SKM-1 treated with dmso at 0.1 percent for 144 hours (cell line): ENCODE measurements around the gene KEAP1.

Source experiments
- DNase-seq: peaks from one replicate; lab custom pipeline; 2025; ENCODE audit not compliant: unreplicated experiment; lab: John Stamatoyannopoulos, UW

KEAP1 gene

GRCh38 chr19:10450853-10451609, 52.1 kb downstream of the KEAP1 start:
- DNase-seq: no peak

DNA sequence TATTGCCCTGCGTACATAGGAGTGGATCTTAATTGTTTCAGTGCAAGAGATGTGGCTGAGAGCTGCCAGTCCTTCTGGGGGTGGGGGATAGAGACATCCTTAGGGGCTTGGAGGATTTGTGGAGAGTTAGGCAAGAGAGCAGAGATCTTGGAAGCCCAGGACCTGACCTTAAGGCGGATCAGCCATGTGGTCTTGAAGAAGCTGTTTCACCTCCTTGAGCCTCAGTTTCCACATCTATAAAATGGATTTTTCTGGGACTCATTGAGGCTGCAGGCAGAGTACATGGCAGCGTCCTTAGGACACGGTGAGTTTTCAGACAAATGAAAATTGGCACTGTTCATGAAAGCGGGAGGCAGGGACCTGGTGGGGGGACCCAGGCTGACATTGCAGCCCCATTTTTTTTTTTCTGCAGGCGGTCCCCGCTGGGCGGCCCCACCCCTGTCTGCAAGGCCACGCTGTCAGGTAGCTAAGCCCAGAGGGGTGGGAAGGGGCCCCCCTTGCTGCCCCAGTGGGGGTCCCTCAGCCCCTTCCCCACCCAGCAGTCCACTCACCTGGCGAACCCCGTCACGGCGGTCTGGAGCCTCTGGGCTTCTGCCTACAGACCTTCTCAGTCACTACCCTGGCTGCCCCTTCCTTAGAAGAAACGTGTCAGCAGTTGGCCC, 52.8 kb downstream of the KEAP1 start:
- no peak for DNase-seq

GRCh38 chr19:10449037-10449436, 54.1 kb downstream of the KEAP1 start:
- DNase-seq: no peak

GRCh38 chr19:10442698-10443097, 60.5 kb downstream of the KEAP1 start:
- DNase-seq: no peak

DNA sequence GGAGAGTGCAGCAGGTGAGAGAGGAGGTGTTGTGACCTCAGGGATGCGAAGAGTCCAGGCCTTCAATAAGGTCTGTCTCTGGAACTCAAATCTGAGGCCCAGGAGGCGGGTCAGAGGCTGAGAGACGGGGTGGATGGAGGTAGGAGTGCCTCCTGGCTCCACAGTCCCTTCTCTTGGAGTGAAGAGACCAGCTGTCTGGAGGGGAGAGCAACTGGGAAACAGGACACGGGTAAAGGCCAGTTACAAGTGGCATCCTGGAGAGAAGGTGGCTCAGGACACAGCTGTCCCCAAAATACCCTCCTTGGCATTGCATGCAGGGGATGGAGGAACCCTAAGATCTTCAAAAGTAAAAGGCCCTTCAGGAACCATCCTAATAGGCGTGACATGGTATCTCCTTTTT, 63.6 kb downstream of the KEAP1 start:
- no peak for DNase-seq
